HL-60/S4 treated with phorbol 12-myristate 13-acetate at 8.2 ng/mL for 4 days and 3 days (cell line): ENCODE data around the gene DNASE2B.

Experiments
- in situ Hi-C: fragments of 300-500 bp; cut with MboI; formaldehyde crosslinking; loops from 2 replicates; pipeline ENCODE4 v1.15.0; 2022; ENCODE audit warnings: low sequenced_read_pairs

DNASE2B gene

DNA sequence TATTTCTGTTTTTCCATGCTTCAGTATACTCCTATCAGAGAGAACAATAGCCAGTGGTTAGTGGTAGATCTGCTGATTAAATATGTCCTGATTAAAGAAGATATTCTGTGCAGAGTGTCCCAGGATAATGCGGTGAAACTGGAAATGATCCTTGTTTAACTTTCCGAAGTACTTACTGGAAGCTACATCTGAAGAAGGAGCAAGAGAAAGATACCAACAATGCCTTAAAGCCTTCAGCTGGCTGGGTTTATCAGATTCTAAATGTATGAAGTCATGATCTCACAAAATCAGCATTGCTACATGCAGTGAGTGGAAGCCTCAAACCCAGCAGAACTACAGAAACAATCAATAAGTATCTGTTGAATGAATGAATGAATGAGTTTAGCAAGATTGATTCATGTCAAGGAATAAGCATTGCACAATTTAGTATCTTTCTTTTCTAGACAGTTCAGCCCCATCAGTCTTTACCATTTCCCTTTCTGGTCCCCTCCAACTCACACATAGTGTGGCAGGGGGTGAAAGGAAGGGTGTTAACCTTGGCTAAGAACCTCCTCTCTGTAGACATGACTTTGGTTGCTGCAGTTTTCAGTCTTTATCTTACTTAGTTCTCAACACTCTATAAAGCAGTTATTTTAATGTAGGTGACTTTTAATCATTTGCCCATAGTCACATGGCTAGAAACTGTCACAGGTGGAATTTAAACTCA lies 24.7 kb upstream of the DNASE2B start:
- in situ Hi-C loops = no loop called here

DNA sequence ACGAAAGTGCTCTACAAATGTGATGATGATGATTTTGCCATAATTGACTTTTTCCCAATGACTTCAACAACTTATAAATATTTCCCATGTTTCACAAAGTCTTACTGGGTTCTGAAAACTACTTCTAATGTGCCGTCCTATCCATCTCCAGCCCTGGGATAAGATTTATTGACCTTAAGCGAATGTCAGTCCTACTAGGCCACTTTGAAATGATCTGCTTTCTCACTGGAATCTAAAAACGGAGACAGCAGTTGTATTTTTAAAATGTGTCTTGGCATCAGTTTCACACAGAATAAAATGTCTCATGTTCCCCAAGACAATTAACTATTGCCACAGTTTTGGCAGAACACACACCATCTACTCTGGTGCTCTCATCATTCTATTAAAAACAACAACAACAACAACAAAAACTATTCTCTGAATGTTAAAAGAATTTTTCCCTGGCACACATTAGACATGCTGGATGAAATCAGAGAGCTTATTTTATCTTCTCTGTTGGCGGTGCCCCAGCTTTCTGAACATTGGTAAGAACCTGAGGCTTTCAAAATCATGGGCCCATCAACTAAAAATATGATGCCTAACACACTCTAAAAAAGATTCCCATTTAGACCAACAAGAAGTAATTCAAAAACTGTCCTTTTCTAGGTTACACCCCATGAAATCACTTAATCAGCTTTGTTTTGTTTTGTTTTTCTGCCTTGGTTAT lies 23.1 kb upstream of the DNASE2B start:
- in situ Hi-C loops = no loop called here

DNA sequence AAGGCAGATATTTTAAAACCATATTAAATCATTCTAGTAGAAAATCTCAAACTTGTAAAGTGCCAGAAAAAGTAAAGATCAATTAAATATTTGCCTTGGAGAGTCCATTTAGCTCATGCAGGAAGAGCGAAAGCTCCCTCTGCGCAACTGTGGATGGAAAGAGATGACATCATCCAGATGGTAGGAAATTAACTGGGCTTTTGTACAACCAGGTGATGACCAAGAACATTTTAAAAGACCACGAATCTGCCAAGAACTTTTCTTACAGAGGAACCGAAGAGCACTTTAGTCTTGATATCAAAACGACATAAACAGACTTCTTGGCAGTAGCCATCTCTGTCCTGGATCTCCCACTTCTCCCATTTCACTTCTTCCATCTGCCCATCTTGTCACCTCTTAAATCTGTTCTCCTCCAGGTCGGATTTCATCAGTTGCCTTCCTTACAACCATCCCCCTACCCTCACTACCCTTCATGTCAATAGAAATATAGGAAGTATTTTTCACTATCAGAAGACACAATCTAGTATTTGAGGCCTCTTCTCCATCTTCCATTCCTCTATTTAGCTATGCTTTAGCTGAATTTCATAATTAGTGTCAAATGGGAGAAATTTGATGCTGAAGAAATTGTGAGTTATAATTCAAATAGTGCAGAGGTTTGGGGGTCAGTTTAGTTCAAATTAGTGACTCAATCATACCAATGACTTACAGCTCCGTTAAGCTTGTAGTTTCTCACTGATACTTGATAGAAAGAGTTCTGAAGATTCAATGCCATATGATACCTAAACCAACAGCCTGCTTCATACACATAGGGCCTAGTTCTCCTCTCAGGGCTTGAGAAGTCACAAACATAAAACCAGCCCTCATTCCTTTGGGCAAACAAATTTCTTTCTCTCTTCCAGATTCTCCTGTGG lies 22.0 kb upstream of the DNASE2B start:
- in situ Hi-C loops = no loop called here

DNA sequence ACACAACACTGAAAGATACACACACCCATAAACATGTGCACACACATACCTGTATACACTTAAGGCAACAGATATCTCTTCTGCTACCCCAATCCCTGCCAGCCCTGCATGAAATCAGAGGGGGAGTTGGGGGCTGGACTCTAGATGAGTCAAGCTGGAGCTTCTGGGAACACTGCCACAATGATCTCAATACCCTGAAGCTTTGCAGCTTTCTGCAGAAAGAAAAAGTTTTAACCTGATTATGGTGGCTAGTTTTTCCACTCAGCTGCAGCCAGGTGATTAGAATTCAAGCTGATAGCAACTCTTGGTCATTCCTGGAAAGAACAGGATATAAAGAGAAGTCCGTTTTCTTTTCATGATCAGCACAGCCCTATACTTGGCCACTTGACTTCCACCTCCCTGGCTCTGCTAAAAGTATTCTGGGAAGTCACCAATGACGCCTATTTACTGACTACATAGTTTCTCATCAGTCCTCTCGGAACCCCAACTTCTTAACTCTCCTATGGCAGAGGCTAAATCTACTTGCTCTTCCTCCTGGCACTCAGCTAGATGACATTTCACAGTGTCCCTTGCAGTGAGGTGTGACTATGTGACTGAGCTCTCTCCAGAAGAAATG lies 20.7 kb upstream of the DNASE2B start:
- in situ Hi-C loops = no loop called here

DNA sequence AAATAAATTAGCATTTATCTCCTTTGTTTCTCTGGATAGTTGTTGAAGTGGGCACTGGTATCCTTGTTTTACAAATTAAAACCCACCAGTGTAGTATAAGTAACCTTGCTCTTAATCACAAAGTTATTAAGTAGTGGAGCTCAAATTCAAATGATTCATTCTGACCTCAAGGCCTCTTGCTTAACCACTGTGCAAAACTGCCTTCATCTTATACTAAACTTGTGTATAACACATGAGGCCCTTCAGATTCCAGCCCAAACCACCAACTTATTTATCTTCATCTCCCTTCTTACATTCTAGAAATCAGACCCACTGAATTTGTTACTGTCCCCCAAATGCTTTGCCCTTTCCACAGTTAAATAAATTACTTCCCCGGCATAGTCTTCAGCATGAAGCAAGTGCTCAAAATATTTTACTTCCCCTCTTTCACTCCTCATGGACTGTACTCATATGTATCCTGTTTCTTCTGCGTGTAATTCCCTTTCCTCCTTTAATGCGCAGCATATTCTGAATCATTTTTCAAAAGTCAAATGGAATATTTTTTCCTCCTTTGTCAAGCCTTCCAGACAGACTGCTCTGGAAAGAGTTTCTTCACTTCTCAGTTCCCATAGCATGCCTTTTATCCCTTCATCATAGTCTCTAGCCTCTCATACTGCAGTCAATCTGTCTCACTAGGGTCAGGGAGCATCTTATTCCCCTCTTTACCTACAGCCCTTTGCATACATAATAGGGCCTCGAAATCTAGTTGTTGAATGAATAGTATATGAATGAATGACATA lies 19.0 kb upstream of the DNASE2B start:
- in situ Hi-C loops = no loop called here

DNA sequence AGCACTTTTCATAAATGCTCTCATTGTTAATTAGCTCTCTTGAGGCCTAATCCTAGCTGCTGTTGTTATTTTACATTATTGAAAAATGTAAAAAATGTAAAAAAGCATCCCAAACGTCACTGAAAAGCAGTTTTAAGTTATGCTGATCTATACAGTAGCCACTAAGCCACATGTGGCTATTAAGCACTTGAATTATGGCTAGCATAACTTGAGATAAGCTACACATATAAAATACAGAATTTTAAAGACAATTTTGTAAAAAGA lies 18.4 kb upstream of the DNASE2B start:
- in situ Hi-C loops = no loop called here

DNA sequence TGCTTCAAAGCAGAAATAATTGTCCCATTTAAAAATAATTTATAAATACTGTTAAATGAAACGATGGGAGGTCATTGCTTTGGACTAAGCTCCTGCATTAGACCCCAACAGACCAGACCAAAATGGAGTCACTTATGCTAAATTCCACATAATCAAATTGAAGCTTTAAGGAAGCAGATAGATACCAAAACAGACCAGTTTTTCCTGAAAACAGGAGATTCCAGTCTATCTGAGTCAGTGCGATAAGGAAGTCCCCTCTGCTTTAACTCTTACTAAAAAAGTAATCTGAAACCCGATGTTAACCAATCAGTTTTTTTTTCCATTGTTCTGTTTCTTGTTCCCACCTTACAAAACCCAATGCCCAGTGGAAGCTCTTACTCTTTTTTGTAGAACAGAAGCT lies 16.2 kb upstream of the DNASE2B start:
- in situ Hi-C loops = no loop called here

DNA sequence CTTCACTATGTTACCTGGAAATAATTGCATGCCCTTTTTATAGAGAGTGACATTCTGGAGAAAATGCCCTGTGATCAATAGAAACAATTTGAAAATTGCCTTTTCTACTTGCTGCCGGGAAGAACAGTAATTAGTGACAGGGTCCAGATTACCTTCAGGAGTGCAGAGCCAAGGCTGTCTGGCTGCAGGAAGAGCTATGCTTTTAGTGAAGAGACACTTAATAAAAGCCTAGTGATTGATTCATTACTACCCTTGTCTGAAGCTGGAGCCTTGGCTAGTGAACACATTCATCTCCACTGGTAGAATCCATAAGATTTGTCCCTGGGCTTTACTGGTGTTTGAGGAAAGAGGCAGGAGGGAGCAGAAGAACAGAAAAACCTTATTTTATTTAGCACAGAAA lies 12.9 kb upstream of the DNASE2B start:
- in situ Hi-C loops = no loop called here

DNA sequence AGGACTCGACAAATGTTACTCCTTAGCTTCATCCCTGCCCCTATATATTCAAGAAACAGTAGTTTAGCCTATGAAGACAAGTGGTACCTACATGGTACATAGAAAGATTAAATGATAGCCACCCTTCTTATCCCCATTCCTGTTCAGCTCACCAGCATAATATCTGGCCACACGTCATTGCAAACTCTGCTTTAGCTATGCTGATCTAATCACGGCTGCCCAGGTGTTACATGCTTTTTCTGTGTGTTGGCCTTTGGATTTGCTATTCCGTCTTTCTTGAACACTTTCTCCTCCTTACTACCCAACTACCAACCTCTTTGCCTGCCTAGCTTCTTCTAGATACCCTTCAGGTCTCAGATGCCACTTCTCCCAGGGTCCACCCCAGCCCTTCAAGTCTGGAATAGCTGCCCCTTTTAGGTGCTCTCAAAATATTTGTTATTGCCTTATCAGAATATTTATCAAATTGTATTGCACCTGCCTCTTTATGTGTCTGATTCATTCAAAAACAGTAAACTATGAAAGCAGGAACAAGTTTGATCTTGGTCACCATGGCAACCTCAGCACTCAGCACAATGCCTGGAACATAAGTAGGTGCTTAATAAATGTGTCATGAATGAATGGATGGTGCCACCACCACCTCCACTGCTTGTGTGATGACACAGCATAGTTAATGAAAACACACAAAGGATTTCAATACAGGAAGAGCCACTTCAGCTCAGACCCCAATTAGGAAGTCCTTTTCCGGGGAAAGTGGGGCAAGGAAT lies 11.4 kb upstream of the DNASE2B start:
- in situ Hi-C loops = no loop called here

DNA sequence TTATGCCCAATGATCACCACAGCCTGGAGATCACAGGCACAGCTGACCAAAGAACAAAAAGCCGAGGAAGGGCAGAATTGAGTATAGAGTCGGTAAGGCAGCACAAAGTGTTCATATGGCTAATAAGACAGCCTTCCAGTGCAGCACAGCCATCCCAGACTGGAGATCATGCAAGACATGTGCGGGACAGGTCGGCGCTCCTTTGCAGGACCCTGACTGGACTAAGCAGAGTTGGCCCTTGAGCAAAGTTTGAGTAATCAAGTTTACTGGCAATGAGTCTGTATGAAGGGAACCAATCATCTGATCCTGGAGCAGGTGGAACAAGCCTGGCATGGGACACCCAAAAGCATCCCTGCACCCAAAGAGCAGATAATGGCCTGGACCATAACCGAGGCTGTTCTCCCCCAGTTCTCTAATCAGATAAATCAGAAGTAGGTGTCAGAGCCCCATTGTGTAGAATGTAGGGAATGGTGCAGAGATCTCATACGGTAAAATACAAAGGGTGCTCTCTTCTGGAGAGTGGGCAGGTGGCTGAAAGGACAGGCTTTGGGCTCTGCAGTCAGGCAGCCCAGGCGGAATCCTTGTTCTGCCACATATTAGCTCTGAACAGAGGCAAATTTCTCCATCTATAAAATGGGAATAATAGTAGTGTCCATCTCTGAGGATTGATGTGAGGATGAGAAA lies 10.7 kb upstream of the DNASE2B start:
- in situ Hi-C loops = no loop called here

DNA sequence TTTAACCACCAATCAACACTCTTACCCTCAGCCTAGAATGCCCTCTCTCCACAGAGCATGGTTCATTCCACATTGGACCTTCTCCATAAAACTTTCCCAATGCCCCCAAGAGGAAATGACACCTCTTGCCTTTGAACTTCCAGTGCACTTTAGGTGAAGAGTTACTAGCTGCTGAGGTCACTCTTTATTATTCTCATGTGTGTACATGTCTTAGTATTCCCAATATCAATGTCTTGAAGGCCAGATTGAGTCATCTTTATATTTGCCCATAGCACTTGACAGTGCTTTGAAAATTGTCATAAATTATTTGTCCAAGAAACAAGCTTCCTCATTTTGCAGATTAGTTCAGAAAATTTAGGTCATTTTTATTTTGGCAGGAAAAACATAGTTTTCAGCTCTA lies 8.1 kb upstream of the DNASE2B start:
- in situ Hi-C loops = no loop called here

DNA sequence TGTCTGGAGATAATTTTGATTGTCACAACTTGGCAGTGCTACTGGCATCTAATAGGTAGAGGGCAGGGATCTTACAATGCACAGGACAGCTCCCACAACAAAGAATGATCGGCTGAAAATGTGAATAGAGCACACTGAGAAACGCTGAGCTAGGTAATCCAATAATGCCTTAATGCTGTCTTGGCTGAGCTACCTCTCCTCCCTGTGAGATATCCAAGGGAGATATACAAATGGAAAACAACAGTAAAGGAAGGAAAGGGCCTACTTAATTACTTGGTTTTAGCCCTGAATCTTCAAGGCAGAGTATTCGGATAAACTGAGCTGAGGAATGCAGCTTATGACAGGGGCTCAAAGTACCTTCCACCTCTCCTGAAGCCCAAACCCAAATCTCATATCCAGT lies 2.9 kb downstream of the DNASE2B start:
- in situ Hi-C loops = no loop called here

DNA sequence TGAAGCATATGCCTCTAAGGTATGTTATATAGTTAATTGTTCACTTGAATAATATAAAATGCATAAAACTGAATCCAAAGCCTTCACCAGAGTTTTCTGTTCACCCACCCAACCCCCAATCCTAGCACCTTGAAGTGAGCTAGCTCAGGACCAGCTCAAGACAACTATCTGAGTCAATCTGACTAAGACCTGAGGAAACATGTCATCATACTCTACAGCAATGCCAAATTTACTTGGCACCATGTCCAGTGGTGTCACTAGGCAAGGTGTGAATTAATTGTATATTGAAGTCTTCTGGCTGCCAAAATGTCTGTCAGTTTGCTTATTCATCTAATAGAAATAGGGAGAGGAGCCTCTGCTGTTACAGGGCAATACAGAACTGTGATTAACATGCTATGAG lies 3.8 kb downstream of the DNASE2B start:
- in situ Hi-C loops = no loop called here

DNA sequence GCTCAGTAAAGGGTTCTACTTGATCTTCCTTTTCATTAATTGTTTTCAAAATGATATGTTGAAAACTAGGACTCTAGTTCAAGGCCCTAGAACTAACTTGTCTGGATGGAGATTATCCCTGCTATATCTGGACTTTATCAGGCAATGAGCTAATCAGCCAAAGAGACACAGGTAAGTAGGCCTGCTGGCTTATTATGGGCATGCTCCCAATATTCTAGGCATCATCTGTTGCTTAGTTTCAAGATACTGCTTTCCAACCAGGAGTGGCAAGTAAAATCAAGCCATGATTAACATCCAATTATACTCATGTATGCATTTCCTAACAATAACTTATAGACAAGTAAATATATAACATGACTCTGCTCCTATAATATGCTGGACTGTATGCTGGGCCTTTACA lies 4.2 kb downstream of the DNASE2B start:
- in situ Hi-C loops = no loop called here

DNA sequence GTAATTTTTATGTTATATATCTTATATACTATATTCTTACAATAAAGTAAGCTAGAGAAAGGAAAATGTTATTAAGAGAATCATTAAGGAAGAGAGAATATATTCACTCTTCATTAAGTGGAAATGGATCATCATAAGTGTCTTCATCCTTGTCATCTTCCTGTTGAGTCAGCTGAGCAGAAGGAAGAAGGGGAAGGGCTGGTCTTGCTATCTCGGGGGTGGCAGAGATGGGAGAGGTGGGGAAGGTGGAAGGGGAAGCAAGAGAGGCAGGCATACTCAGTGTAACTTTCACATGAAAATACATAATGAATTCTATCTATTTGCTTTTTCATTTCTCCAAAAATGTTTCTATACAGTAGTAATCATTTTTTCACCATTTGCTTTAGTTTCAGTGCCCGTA lies 5.1 kb downstream of the DNASE2B start:
- in situ Hi-C loops = no loop called here

DNA sequence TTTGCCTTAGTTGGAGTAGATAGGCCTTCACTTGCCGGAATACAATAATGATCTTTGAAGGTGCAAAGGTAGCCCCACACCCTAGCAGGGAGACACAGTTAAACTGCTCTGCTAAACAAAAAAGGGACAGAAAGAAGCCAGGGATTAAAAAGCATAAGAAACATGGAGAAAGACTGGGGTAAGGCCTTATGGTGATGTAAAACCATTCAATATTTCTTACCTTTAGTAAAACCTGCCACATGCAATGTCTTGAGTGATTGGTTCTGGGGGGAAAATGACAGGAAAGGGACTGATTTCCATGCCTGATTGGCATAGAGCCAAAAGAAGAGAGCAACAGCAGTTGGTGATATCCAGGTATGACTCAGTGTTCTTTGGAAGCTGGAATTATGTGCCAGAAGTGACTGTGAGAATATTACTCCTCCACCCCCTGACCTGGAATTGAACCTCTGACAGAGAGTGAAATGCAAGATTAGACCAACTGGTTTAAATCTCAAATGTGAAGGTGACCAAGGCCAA lies 8.1 kb downstream of the DNASE2B start:
- in situ Hi-C loops = no loop called here

DNA sequence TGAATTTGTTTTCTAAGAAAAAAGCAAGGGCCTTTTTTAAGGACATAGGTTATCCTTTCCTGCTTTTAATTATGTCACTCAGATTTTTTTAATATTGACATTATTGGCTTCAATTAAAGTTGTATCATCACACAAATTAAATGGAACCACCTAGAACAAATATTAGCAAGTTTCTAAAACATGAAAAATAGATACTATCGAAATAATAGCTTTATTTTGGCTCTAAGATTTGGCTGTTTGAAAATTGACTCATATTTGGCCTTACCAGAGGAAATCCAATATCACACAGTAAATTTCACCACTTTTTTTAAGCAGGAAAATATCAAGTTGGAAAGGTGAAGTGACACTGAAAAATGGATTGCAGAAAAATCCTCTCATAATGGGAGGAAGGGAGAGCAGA lies 9.2 kb downstream of the DNASE2B start:
- in situ Hi-C loops = no loop called here

DNA sequence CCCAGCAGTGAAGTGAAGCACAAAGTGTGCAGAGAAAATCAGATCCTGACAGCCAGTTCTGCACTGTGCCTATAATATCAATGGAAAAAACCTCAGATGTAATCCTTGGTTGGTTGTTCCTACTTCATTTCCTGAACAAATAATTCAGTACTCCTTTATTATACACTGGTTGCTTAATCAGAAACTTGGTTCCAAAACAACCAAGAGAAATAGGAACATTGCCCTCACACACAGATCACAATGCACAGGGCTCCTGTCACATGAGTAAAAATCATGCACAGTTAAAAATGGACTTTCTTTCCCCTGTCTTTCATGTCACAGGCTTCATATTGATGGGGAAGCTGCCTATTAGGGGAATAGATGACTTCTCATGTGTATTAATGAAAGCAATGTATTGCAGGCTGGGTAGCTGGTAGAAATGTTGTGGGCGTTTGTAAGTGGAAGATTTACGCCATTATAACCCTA lies 9.7 kb downstream of the DNASE2B start:
- in situ Hi-C loops = no loop called here

DNA sequence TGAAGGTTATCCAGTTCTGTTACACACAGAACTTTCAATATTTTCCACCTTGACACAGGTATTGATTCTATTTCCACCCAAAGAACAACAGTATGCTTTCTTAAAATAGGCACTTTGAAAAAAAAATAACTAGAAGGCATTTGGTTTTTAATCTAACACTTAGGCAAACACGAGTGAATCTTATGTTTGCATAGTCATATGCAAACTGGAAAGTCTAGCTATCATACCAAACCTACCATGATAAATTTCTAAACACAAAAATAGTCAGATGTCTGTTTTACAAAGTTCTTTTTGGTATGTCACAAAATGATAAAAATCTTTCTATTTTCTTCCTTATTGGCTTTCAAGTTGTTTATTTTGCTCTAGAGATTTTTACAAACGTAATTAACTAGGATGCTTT lies 11.6 kb downstream of the DNASE2B start:
- in situ Hi-C loops = no loop called here
